Liver (tissue), 9 donors: Measurements from ENCODE around the gene MRAP2. TPM values are rescaled to one million over a fixed set of nuclear protein-coding genes. Genes with fewer than 3 reads are reported as not detected.

Experiments
- DNase-seq: peaks from one replicate; pipeline ENCODE4 v3.0.0-alpha.2; 2017; ENCODE audit warnings: low spot score
- H3K27ac ChIP-seq, 2 donors: one replicate each; pipeline ENCODE4 v1.7.0; 2013; ENCODE audit warnings: inconsistent platforms in 2 of 2, low read length in 2 of 2, control low read depth in 1 of 2, low read depth in 1 of 2, mild to moderate bottlenecking in 1 of 2
- H3K27me3 ChIP-seq, 4 donors: one replicate each; pipeline versions ENCODE4 v1.6.1 to v1.7.0; 2013; ENCODE audit warnings: low read length in 3 of 4, inconsistent platforms in 1 of 4, mild to moderate bottlenecking in 1 of 4, moderate library complexity in 1 of 4; ENCODE audit not compliant: control insufficient read depth in 4 of 4, insufficient read depth in 4 of 4
- H3K36me3 ChIP-seq, 4 donors: one replicate each; pipeline versions ENCODE4 v1.6.1 to v1.7.0; 2013; ENCODE audit warnings: low read length in 3 of 4, mild to moderate bottlenecking in 3 of 4, low read depth in 1 of 4, moderate library complexity in 1 of 4; ENCODE audit not compliant: control insufficient read depth in 4 of 4, insufficient read depth in 3 of 4
- H3K4me1 ChIP-seq, 4 donors: one replicate each; pipeline versions ENCODE4 v1.6.1 to v1.7.0; 2013; ENCODE audit warnings: low read length in 3 of 4, mild to moderate bottlenecking in 3 of 4, moderate library complexity in 1 of 4; ENCODE audit not compliant: control insufficient read depth in 4 of 4, insufficient read depth in 4 of 4
- H3K4me3 ChIP-seq, 3 donors: one replicate each; pipeline versions ENCODE4 v1.6.1 to v1.7.0; 2013; ENCODE audit warnings: low read length in 3 of 3, control low read depth in 1 of 3, low read depth in 1 of 3, mild to moderate bottlenecking in 1 of 3
- H3K9ac ChIP-seq, 2 donors: one replicate each; pipeline ENCODE4 v1.7.0; 2013; ENCODE audit warnings: low read length in 2 of 2, mild to moderate bottlenecking in 2 of 2, moderate library complexity in 2 of 2, control low read depth in 1 of 2, low read depth in 1 of 2
- H3K9me3 ChIP-seq, 4 donors: one replicate each; pipeline versions ENCODE4 v1.6.1 to v1.7.0; 2013; ENCODE audit warnings: low read length in 3 of 4; ENCODE audit not compliant: control insufficient read depth in 4 of 4
- EGR1 ChIP-seq, 2 donors: IDR thresholded peaks; 2 replicates each; pipeline ENCODE4 v1.6.1; 2016 to 2018; ENCODE audit warnings: antibody characterized with exemption in 2 of 2, low read depth in 2 of 2
- FOXA2 ChIP-seq: IDR thresholded peaks from 2 replicates; pipeline ENCODE4 v1.6.1; 2016; ENCODE audit warnings: antibody characterized with exemption
- GABPA ChIP-seq, 2 donors: IDR thresholded peaks in 1 of 2; conservative IDR thresholded peaks in 1 of 2; 2 replicates each; pipeline ENCODE4 v1.6.1; 2016; ENCODE audit warnings: antibody characterized with exemption in 2 of 2, mild to moderate bottlenecking in 1 of 2, moderate library complexity in 1 of 2
- HNF4G ChIP-seq: IDR thresholded peaks from 2 replicates; pipeline ENCODE4 v1.6.1; 2016; ENCODE audit warnings: antibody characterized with exemption
- JUND ChIP-seq, 2 donors: IDR thresholded peaks; 2 replicates each; pipeline ENCODE4 v1.6.1; 2016; ENCODE audit warnings: antibody characterized with exemption in 2 of 2
- NR2F2 ChIP-seq: IDR thresholded peaks from 2 replicates; pipeline ENCODE4 v1.6.1; 2016; ENCODE audit warnings: antibody characterized with exemption
- REST ChIP-seq: IDR thresholded peaks from 2 replicates; pipeline ENCODE4 v1.6.1; 2016; ENCODE audit warnings: antibody characterized with exemption, mild to moderate bottlenecking
- RXRA ChIP-seq, 2 donors: IDR thresholded peaks; 2 replicates each; pipeline ENCODE4 v1.6.1; 2017 to 2018; ENCODE audit warnings: antibody characterized with exemption in 2 of 2, mild to moderate bottlenecking in 1 of 2
- SP1 ChIP-seq: IDR thresholded peaks from 2 replicates; pipeline ENCODE4 v1.6.1; 2018; ENCODE audit warnings: antibody characterized with exemption, mild to moderate bottlenecking
- TAF1 ChIP-seq: conservative IDR thresholded peaks from 2 replicates; pipeline ENCODE4 v1.6.1; 2016; ENCODE audit warnings: antibody characterized with exemption, mild to moderate bottlenecking
- YY1 ChIP-seq: IDR thresholded peaks from 2 replicates; pipeline ENCODE4 v1.6.1; 2016; ENCODE audit warnings: antibody characterized with exemption, mild to moderate bottlenecking
- ZBTB33 ChIP-seq: IDR thresholded peaks from 2 replicates; pipeline ENCODE4 v1.6.1; 2016; ENCODE audit warnings: antibody characterized with exemption
- WGBS: extraction: QIAGEN DNeasy Blood & Tissue Kit; methylation state at CpG from one replicate; pipeline ENCODE4 v1.1.7; 2013; 5-methylcytosine and 5-hydroxymethylcytosine counted together
- polyA plus RNA-seq, 2 donors: library from polyadenylated mRNA; stranded (reverse) in 1 of 2; unstranded in 1 of 2; fragments of 200-250 nt in 1 of 2; fragments of >200 nt in 1 of 2; fragmentation: Nextera tagmentation in 1 of 2; extraction: Ambion mirVana in 1 of 2; gene quantifications; one replicate each; pipeline versions ENCODE4 v1.2.1 to v1.2.3, GENCODE V29; 2013 to 2015
- total RNA-seq, 2 donors: library from RNA; depleted of rRNA; stranded (reverse); fragments of >200 nt; gene quantifications; one replicate each; pipeline ENCODE4 v1.2.3, GENCODE V29; 2014
- TF ChIP-seq, protein P1 (sequence below): IDR thresholded peaks from 2 replicates; pipeline ENCODE4 v1.6.1; 2016; ENCODE audit warnings: antibody characterized with exemption
- TF ChIP-seq, protein P2 (sequence below): IDR thresholded peaks from 2 replicates; pipeline ENCODE4 v1.6.1; 2016; ENCODE audit warnings: antibody characterized with exemption
- TF ChIP-seq, protein P3 (sequence below): fragments of 150-350 bp; IDR thresholded peaks from 2 replicates; pipeline ENCODE4 v1.5.1; 2017; ENCODE audit warnings: improper control_type of control experiment, low read depth, low read length; ENCODE audit not compliant: missing input control
- donor health status: healthy.
- donor health status: healthy.
- donor health status: healthy.
- donor health status: healthy.
- donor health status: healthy.

MRAP2 gene
- total and polyA plus RNA-seq, 4 donors = 0.05 to 0.51 (median 0.08) TPM; not detected in 1

DNA sequence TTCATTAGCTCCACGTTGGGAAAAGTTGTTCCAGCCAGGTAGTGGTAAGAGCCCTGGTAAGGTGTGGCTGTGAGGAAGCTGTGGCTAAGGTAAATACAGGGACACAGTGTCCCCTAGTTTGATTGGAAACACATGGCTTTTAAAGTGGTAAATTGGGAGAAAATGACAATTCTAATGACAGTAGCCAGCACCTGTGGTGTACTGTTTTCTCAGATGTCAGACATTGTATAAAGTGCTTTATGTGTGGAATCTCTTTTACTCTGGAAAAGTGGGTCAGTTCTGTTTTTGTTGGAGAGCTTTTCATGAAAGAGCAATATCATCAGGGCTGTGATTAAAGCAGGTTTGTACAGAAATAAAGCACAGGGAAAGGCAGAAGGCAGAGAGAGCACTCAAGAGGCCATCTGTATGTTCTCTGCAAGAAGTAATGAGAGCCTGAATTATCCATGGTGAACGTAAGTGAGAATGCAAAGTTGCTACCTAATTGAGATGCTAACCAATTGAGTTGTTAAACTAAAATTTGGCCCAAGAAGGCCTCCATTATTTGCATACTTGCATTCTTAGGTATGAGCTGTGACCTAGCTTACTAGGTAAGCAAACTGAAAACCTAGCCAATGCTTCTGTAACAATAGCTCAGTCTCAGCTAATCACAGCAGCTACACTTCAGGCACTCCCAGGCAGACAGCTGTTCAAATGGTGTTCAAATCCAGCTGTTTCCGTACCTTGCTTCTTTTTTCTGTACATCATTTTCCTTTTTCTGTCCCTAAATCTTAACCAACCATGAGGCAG is 28.2 kb downstream of the MRAP2 start:
- Histone ChIP-seq H3K4me3 (no peak overlapping the region), H3K27me3 (no peaks in the 10 kb centered on the region), H3K9me3 (no peaks in the 10 kb centered on the region), H3K9ac (no peak overlapping the region), H3K36me3 (no peaks in the 10 kb centered on the region), H3K27ac (no peak overlapping the region), H3K4me1 (no peaks in the 10 kb centered on the region)
- no peak for DNase-seq
- WGBS = 68% methylated on average over 3 of the region's 3 CpGs
- TF ChIP-seq ZBTB33 (no peak), HNF4G (no peak), YY1 (no peak), FOXA2 (no peak), JUND (IDR thresholded peaks at IDR 0.05) (no peak), REST (no peak), SP1 (no peak), EGR1 (IDR thresholded peaks at IDR 0.05; ENCODE audit: low read depth in 2 of 2) (no peak)
- TF ChIP-seq, protein P1, sequence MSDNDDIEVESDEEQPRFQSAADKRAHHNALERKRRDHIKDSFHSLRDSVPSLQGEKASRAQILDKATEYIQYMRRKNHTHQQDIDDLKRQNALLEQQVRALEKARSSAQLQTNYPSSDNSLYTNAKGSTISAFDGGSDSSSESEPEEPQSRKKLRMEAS = no peak

DNA sequence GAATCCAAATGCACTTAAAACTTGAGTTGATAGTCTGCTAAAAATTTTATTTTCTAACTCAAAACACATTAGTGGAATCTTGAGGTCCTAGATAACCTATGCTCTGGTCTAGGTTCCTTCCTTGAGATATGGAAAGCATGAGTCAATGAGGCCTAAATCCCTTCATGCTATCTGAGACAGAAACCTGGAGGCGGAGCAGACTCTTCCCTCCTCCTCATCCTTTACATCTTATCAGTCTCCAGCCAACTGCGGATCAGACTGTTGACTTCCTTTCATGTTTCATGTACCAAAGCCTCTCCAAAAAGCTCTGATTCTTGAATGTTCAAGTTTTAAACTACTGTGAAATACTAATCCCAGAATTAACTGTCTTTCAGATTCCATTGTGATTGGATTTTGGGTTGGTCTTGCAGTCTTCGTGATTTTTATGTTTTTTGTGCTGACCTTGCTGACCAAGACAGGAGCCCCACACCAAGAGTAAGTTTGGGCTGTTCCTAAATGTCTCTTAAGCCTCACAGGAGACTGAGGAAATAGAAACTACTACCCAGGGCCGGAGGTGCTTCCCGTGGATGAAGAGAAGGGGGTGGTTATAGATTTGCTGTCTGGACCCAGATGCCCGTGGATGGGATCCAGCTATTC is 29.1 kb downstream of the MRAP2 start:
- Histone ChIP-seq H3K4me3 (no peak overlapping the region), H3K27ac (no peak overlapping the region), H3K36me3 (no peaks in the 10 kb centered on the region), H3K27me3 (no peaks in the 10 kb centered on the region), H3K9ac (no peak overlapping the region), H3K9me3 (no peaks in the 10 kb centered on the region), H3K4me1 (no peaks in the 10 kb centered on the region)
- WGBS = 65% methylated on average over 6 of the region's 6 CpGs
- DNase-seq = no peak
- TF ChIP-seq JUND (IDR thresholded peaks at IDR 0.05) = no peak
- TF ChIP-seq, protein P2, sequence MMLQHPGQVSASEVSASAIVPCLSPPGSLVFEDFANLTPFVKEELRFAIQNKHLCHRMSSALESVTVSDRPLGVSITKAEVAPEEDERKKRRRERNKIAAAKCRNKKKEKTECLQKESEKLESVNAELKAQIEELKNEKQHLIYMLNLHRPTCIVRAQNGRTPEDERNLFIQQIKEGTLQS = no peak
- no peak for TF ChIP-seq TAF1
- TF ChIP-seq HNF4G = no peak
- TF ChIP-seq, protein P3, sequence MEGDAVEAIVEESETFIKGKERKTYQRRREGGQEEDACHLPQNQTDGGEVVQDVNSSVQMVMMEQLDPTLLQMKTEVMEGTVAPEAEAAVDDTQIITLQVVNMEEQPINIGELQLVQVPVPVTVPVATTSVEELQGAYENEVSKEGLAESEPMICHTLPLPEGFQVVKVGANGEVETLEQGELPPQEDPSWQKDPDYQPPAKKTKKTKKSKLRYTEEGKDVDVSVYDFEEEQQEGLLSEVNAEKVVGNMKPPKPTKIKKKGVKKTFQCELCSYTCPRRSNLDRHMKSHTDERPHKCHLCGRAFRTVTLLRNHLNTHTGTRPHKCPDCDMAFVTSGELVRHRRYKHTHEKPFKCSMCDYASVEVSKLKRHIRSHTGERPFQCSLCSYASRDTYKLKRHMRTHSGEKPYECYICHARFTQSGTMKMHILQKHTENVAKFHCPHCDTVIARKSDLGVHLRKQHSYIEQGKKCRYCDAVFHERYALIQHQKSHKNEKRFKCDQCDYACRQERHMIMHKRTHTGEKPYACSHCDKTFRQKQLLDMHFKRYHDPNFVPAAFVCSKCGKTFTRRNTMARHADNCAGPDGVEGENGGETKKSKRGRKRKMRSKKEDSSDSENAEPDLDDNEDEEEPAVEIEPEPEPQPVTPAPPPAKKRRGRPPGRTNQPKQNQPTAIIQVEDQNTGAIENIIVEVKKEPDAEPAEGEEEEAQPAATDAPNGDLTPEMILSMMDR = no peak
- no peak for TF ChIP-seq YY1
- TF ChIP-seq RXRA (IDR thresholded peaks at IDR 0.05) = no peak
- TF ChIP-seq EGR1 (IDR thresholded peaks at IDR 0.05; ENCODE audit: low read depth in 2 of 2) = no peak
- TF ChIP-seq NR2F2 = no peak
- TF ChIP-seq GABPA (IDR thresholded peaks at IDR 0.05 in 1 of 2, conservative IDR thresholded peaks at IDR 0.05 in 1 of 2) = no peak
- TF ChIP-seq, protein P1 = no peak
- TF ChIP-seq FOXA2 = no peak
- no peak for TF ChIP-seq REST
- no peak for TF ChIP-seq ZBTB33
